ENCODE data around the gene VAPA. TPM values are rescaled to one million over a fixed set of nuclear protein-coding genes. Genes with fewer than 3 reads are reported as not detected.

Gene VAPA
- total RNA-seq, 2 experiments from 2014 or later, result 152 to 159 TPM

- Mint-ChIP-seq H3K27me3 (no peaks in the 10 kb centered on the region), H3K36me3 (peaks cover 10% of the 10 kb centered on the region), H3K4me1 (ENCODE audit: low read depth) (peaks cover 38% of the 10 kb centered on the region), H3K4me3 (no peak overlapping the region), H3K9me3 (no peaks in the 10 kb centered on the region), H3K27ac (no peak overlapping the region)
- ChIA-PET CTCF (interaction anchor here (0.8 kb wide), 1 partner anchor 9 kb away, joined by 3 read pairs; no protein-coding TSS in a partner anchor), POLR2A (no interaction called here)
- DNase-seq, result no peak
- intact Hi-C loops (cut with micrococcal nuclease), result no loop called here
Measured at GRCh38 chr18:9931678-9932077, 17.9 kb downstream of the VAPA start.

- H3K27ac Mint-ChIP-seq, result no peak overlapping the region
- peaks cover 21% of the 10 kb centered on the region for H3K4me1 Mint-ChIP-seq (ENCODE audit: low read depth)
- H3K36me3 Mint-ChIP-seq, result peaks cover 23% of the 10 kb centered on the region
- H3K9me3 Mint-ChIP-seq, result no peaks in the 10 kb centered on the region
- H3K4me3 Mint-ChIP-seq, result no peak overlapping the region
- no peak for DNase-seq
- H3K27me3 Mint-ChIP-seq, result no peaks in the 10 kb centered on the region
- ChIA-PET CTCF (no interaction called here), POLR2A (interaction anchor here (1.3 kb wide), 1 partner anchor 19 kb away, joined by 4 read pairs; no protein-coding TSS in a partner anchor)
- intact Hi-C loops (cut with micrococcal nuclease), result no loop called here
Measured at GRCh38 chr18:9933865-9934264, 20.0 kb downstream of the VAPA start.

- no peak for DNase-seq
- Mint-ChIP-seq H3K4me3 (no peak overlapping the region), H3K4me1 (ENCODE audit: low read depth) (peaks cover 17% of the 10 kb centered on the region), H3K27ac (no peak overlapping the region), H3K27me3 (no peaks in the 10 kb centered on the region), H3K9me3 (no peaks in the 10 kb centered on the region), H3K36me3 (peaks cover 23% of the 10 kb centered on the region)
- intact Hi-C loops (cut with micrococcal nuclease), result no loop called here
- ChIA-PET POLR2A (no interaction called here), CTCF (no interaction called here)
Measured at GRCh38 chr18:9934274-9934673, 20.5 kb downstream of the VAPA start.

- Mint-ChIP-seq H3K36me3 (peaks cover 49% of the 10 kb centered on the region), H3K4me3 (no peak overlapping the region), H3K27me3 (no peaks in the 10 kb centered on the region), H3K9me3 (no peaks in the 10 kb centered on the region), H3K27ac (no peak overlapping the region), H3K4me1 (ENCODE audit: low read depth) (no peaks in the 10 kb centered on the region)
- intact Hi-C loops (cut with micrococcal nuclease), result no loop called here
- no peak for DNase-seq
- ChIA-PET CTCF (interaction anchor here (0.9 kb wide), 1 partner anchor 9 kb away, joined by 3 read pairs; no protein-coding TSS in a partner anchor), POLR2A (no interaction called here)
Measured at GRCh38 chr18:9941103-9941502, 27.3 kb downstream of the VAPA start.

GRCh38 chr18:9941660-9942059 lies 27.8 kb downstream of the VAPA start:
- DNase-seq, result no peak
- H3K9me3 Mint-ChIP-seq, result no peaks in the 10 kb centered on the region
- ChIA-PET CTCF (no interaction called here), POLR2A (no interaction called here)
- no peaks in the 10 kb centered on the region for H3K27me3 Mint-ChIP-seq
- H3K4me1 Mint-ChIP-seq (ENCODE audit: low read depth), result no peaks in the 10 kb centered on the region
- H3K36me3 Mint-ChIP-seq, result peaks cover 50% of the 10 kb centered on the region
- H3K4me3 Mint-ChIP-seq, result no peak overlapping the region
- no peak overlapping the region for H3K27ac Mint-ChIP-seq
- intact Hi-C loops (cut with micrococcal nuclease), result no loop called here

GRCh38 chr18:9943311-9943710 lies 29.5 kb downstream of the VAPA start:
- H3K4me1 Mint-ChIP-seq (ENCODE audit: low read depth), result no peaks in the 10 kb centered on the region
- no peak overlapping the region for H3K4me3 Mint-ChIP-seq
- no peak for DNase-seq
- intact Hi-C loops (cut with micrococcal nuclease), result no loop called here
- H3K27ac Mint-ChIP-seq, result no peak overlapping the region
- CTCF ChIA-PET, result no interaction called here
- POLR2A ChIA-PET, result no interaction called here
- H3K9me3 Mint-ChIP-seq, result no peaks in the 10 kb centered on the region
- peaks cover 41% of the 10 kb centered on the region for H3K36me3 Mint-ChIP-seq
- H3K27me3 Mint-ChIP-seq, result no peaks in the 10 kb centered on the region

- DNase-seq, result no peak
- intact Hi-C loops (cut with micrococcal nuclease), result no loop called here
- Mint-ChIP-seq H3K9me3 (no peaks in the 10 kb centered on the region), H3K27me3 (no peaks in the 10 kb centered on the region), H3K27ac (no peak overlapping the region), H3K4me1 (ENCODE audit: low read depth) (no peaks in the 10 kb centered on the region), H3K4me3 (no peak overlapping the region), H3K36me3 (peaks cover 35% of the 10 kb centered on the region)
- CTCF ChIA-PET, result no interaction called here
- POLR2A ChIA-PET, result no interaction called here
Measured at GRCh38 chr18:9944805-9945204, 31.0 kb downstream of the VAPA start.

- Mint-ChIP-seq H3K27me3 (no peaks in the 10 kb centered on the region), H3K9me3 (no peaks in the 10 kb centered on the region), H3K36me3 (peaks cover 36% of the 10 kb centered on the region), H3K4me1 (ENCODE audit: low read depth) (peaks cover under 1% of the 10 kb centered on the region), H3K4me3 (no peak overlapping the region), H3K27ac (no peak overlapping the region)
- DNase-seq, result no peak
- ChIA-PET POLR2A (no interaction called here), CTCF (interaction anchor here (0.6 kb wide), 1 partner anchor 18 kb away, joined by 3 read pairs; no protein-coding TSS in a partner anchor)
- intact Hi-C loops (cut with micrococcal nuclease), result no loop called here
Measured at GRCh38 chr18:9946831-9947230, 33.0 kb downstream of the VAPA start.

GRCh38 chr18:9947248-9947647 lies 33.4 kb downstream of the VAPA start:
- no peak for DNase-seq
- peaks cover 3% of the 10 kb centered on the region for H3K4me1 Mint-ChIP-seq (ENCODE audit: low read depth)
- intact Hi-C loops (cut with micrococcal nuclease), result no loop called here
- no peaks in the 10 kb centered on the region for H3K27me3 Mint-ChIP-seq
- peaks cover 39% of the 10 kb centered on the region for H3K36me3 Mint-ChIP-seq
- ChIA-PET CTCF (interaction anchor here (0.6 kb wide), 1 partner anchor 18 kb away, joined by 3 read pairs; no protein-coding TSS in a partner anchor), POLR2A (no interaction called here)
- H3K9me3 Mint-ChIP-seq, result no peaks in the 10 kb centered on the region
- no peak overlapping the region for H3K4me3 Mint-ChIP-seq
- H3K27ac Mint-ChIP-seq, result no peak overlapping the region

GRCh38 chr18:9949315-9949714 lies 35.5 kb downstream of the VAPA start:
- intact Hi-C loops (cut with micrococcal nuclease), result no loop called here
- Mint-ChIP-seq H3K4me1 (ENCODE audit: low read depth) (peaks cover 3% of the 10 kb centered on the region), H3K36me3 (peaks cover 47% of the 10 kb centered on the region), H3K4me3 (no peak overlapping the region), H3K27me3 (no peaks in the 10 kb centered on the region), H3K27ac (no peak overlapping the region), H3K9me3 (no peaks in the 10 kb centered on the region)
- POLR2A ChIA-PET, result no interaction called here
- DNase-seq, result no peak
- CTCF ChIA-PET, result no interaction called here

- Mint-ChIP-seq H3K9me3 (no peaks in the 10 kb centered on the region), H3K4me1 (ENCODE audit: low read depth) (peaks cover 3% of the 10 kb centered on the region), H3K27ac (no peak overlapping the region), H3K36me3 (peaks cover 47% of the 10 kb centered on the region), H3K4me3 (no peak overlapping the region), H3K27me3 (no peaks in the 10 kb centered on the region)
- DNase-seq, result no peak
- ChIA-PET CTCF (no interaction called here), POLR2A (no interaction called here)
- intact Hi-C loops (cut with micrococcal nuclease), result loop anchor here (5.0 kb wide), 1 partner anchor 33 kb away; no protein-coding TSS in a partner anchor
Measured at GRCh38 chr18:9949861-9950260, 36.0 kb downstream of the VAPA start.

GRCh38 chr18:9950289-9951016 lies 36.6 kb downstream of the VAPA start:
- no peak for DNase-seq
- Mint-ChIP-seq H3K36me3 (peaks cover 45% of the 10 kb centered on the region), H3K27ac (no peak overlapping the region), H3K9me3 (no peaks in the 10 kb centered on the region), H3K4me3 (no peak overlapping the region), H3K27me3 (no peaks in the 10 kb centered on the region), H3K4me1 (ENCODE audit: low read depth) (peaks cover 3% of the 10 kb centered on the region)
- ChIA-PET POLR2A (interaction anchor here (0.6 kb wide), 1 partner anchor 73 kb away, joined by 3 read pairs; no protein-coding TSS in a partner anchor), CTCF (interaction anchor here (1.4 to 1.5 kb wide), 2 partner anchors 24 to 36 kb away, joined by 3 read pairs; no protein-coding TSS in a partner anchor)
- intact Hi-C loops (cut with micrococcal nuclease), result loop anchor here (5.0 kb wide), 1 partner anchor 33 kb away; no protein-coding TSS in a partner anchor
